PFSK-1 (cell line): Measurements from ENCODE around the gene C1GALT1.

Experiments used
- POLR2AphosphoS5 ChIP-seq: IDR thresholded peaks from 2 replicates; pipeline ENCODE4 v1.6.1; 2012; ENCODE audit warnings: low read depth, mild to moderate bottlenecking, control low read depth, low read length, moderate library complexity
- TAF1 ChIP-seq: IDR thresholded peaks from 2 replicates; pipeline ENCODE4 v1.6.1; 2012; ENCODE audit warnings: low read length, control low read depth, borderline replicate concordance; ENCODE audit not compliant: insufficient read depth
- TF ChIP-seq, protein P1 (sequence below), 2 experiments: IDR thresholded peaks; 2 replicates each; pipeline versions ENCODE4 v1.6.1 to v1.8.0; 2011 to 2012; ENCODE audit warnings: low read depth in 2 of 2, low read length in 2 of 2, control low read depth in 1 of 2, inconsistent platforms in 1 of 2, mild to moderate bottlenecking in 1 of 2, moderate library complexity in 1 of 2; ENCODE audit not compliant: insufficient read depth in 1 of 2

DNA sequence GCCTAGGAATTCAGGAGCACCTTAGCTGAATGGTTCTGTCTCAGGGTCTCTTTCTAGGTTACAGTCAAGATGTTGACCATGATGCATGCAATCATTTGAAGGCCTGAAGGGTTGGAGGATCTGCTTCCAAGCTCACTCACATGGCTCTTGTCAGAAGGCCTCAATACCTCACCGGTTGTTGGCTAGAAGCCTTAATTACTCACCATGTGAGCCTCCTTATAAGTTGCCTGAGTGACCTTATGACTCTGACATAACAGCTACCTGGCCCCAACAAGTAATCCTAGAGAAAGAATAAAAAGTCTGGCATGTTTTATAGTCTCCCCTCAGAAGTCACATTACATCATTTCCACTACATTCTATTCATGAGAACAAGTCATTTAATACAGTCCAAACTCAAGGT is 3.4 kb upstream of the C1GALT1 start:
- no peak for TF ChIP-seq TAF1
- TF ChIP-seq, protein P1, sequence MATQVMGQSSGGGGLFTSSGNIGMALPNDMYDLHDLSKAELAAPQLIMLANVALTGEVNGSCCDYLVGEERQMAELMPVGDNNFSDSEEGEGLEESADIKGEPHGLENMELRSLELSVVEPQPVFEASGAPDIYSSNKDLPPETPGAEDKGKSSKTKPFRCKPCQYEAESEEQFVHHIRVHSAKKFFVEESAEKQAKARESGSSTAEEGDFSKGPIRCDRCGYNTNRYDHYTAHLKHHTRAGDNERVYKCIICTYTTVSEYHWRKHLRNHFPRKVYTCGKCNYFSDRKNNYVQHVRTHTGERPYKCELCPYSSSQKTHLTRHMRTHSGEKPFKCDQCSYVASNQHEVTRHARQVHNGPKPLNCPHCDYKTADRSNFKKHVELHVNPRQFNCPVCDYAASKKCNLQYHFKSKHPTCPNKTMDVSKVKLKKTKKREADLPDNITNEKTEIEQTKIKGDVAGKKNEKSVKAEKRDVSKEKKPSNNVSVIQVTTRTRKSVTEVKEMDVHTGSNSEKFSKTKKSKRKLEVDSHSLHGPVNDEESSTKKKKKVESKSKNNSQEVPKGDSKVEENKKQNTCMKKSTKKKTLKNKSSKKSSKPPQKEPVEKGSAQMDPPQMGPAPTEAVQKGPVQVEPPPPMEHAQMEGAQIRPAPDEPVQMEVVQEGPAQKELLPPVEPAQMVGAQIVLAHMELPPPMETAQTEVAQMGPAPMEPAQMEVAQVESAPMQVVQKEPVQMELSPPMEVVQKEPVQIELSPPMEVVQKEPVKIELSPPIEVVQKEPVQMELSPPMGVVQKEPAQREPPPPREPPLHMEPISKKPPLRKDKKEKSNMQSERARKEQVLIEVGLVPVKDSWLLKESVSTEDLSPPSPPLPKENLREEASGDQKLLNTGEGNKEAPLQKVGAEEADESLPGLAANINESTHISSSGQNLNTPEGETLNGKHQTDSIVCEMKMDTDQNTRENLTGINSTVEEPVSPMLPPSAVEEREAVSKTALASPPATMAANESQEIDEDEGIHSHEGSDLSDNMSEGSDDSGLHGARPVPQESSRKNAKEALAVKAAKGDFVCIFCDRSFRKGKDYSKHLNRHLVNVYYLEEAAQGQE (IDR thresholded peaks at IDR 0.05; ENCODE audit: insufficient read depth in 1 of 2, low read depth in 2 of 2, low read length in 2 of 2), result no peak
- TF ChIP-seq POLR2AphosphoS5, result no peak
